HepG2 (cell line): ENCODE data around the gene EVA1A. TPM values are rescaled to one million over a fixed set of nuclear protein-coding genes. Genes with fewer than 3 reads are reported as not detected.
A peak's percentile ranks its signal among the peaks of the same experiment; 100 is the strongest.

ENCODE experiments used
- AKAP8 ChIP-seq: sonication (generic); formaldehyde crosslinking; IDR thresholded peaks from 2 replicates; pipeline ENCODE4 v1.5.1; 2020; ENCODE audit warnings: mild to moderate bottlenecking, missing genetic modification reagents
- ARHGAP35 ChIP-seq: sonication (generic); formaldehyde crosslinking; IDR thresholded peaks from 2 replicates; pipeline ENCODE4 v1.9.0; 2022; ENCODE audit warnings: mild to moderate bottlenecking, inconsistent platforms, moderate library complexity, missing genetic modification reagents, borderline replicate concordance
- ELF4 ChIP-seq: sonication (generic); formaldehyde crosslinking; IDR thresholded peaks from 2 replicates; pipeline ENCODE4 v1.5.0; 2020; ENCODE audit warnings: missing genetic modification reagents, mild to moderate bottlenecking, moderate library complexity, borderline replicate concordance
- ERF ChIP-seq: IDR thresholded peaks from 2 replicates; pipeline ENCODE4 v1.6.1; 2018; ENCODE audit warnings: missing biosample characterization, missing genetic modification reagents
- HES4 ChIP-seq: sonication (generic); formaldehyde crosslinking; IDR thresholded peaks from 2 replicates; pipeline ENCODE4 v1.9.0; 2021; ENCODE audit warnings: mild to moderate bottlenecking, missing genetic modification reagents, borderline replicate concordance
- HMG20B ChIP-seq: conservative IDR thresholded peaks from 2 replicates; pipeline ENCODE4 v1.6.1; 2016; ENCODE audit warnings: missing genetic modification reagents, missing compliant biosample characterization
- LBX2 ChIP-seq: sonication (generic); formaldehyde crosslinking; IDR thresholded peaks from 2 replicates; pipeline ENCODE4 v1.5.0; 2020; ENCODE audit warnings: missing genetic modification reagents, mild to moderate bottlenecking, borderline replicate concordance
- MAFK ChIP-seq, 2 experiments: IDR thresholded peaks in 1 of 2; conservative IDR thresholded peaks in 1 of 2; 2 replicates each; pipeline ENCODE4 v1.6.1; 2011; ENCODE audit warnings: improper control_type of control experiment in 2 of 2, low read length in 2 of 2
- NFYB ChIP-seq: sonication (generic); formaldehyde crosslinking; IDR thresholded peaks from 2 replicates; pipeline ENCODE4 v1.4.0; 2020; ENCODE audit warnings: missing genetic modification reagents
- NR3C1 ChIP-seq: sonication (generic); formaldehyde crosslinking; IDR thresholded peaks from 2 replicates; pipeline ENCODE4 v1.4.0; 2020; ENCODE audit warnings: missing genetic modification reagents
- SNAPC2 ChIP-seq: sonication (generic); formaldehyde crosslinking; IDR thresholded peaks from 2 replicates; pipeline ENCODE4 v1.8.1; 2022; ENCODE audit warnings: mild to moderate bottlenecking, missing genetic modification reagents
- TARDBP ChIP-seq: sonication (generic); formaldehyde crosslinking; IDR thresholded peaks from 2 replicates; pipeline ENCODE4 v1.8.0; 2022; ENCODE audit warnings: mild to moderate bottlenecking, missing genetic modification reagents
- ZKSCAN5 ChIP-seq: sonication (generic); formaldehyde crosslinking; IDR thresholded peaks from 2 replicates; pipeline ENCODE4 v1.5.1; 2020; ENCODE audit warnings: mild to moderate bottlenecking, missing genetic modification reagents
- ZNF121 ChIP-seq: sonication (generic); formaldehyde crosslinking; IDR thresholded peaks from 2 replicates; pipeline ENCODE4 v1.5.0; 2020; ENCODE audit warnings: mild to moderate bottlenecking, missing genetic modification reagents
- ZNF331 ChIP-seq: sonication (generic); formaldehyde crosslinking; IDR thresholded peaks from 2 replicates; pipeline ENCODE4 v1.4.0; 2020; ENCODE audit warnings: missing genetic modification reagents
- ZNF383 ChIP-seq: sonication (generic); formaldehyde crosslinking; IDR thresholded peaks from 2 replicates; pipeline ENCODE4 v1.4.0; 2020; ENCODE audit warnings: missing genetic modification reagents, mild to moderate bottlenecking, borderline replicate concordance
- ZNF609 ChIP-seq: sonication (generic); formaldehyde crosslinking; IDR thresholded peaks from 2 replicates; pipeline ENCODE4 v1.4.0; 2020; ENCODE audit warnings: mild to moderate bottlenecking, missing genetic modification reagents, borderline replicate concordance
- ZNF782 ChIP-seq: sonication (generic); formaldehyde crosslinking; IDR thresholded peaks from 2 replicates; pipeline ENCODE4 v1.4.0; 2020; ENCODE audit warnings: missing genetic modification reagents, mild to moderate bottlenecking, borderline replicate concordance
- polyA plus RNA-seq, 8 experiments: library from polyadenylated mRNA; depleted of rRNA in 3 of 8; stranded (reverse) in 7 of 8; unstranded in 1 of 8; fragments of >200 nt; fragmentation: Illumina TruSeq in 4 of 8; extraction: Trizol in 4 of 8; gene quantifications; 2 replicates each; pipeline versions ENCODE4 v1.2.1 to v1.2.3, GENCODE V29; 2011 to 2016; ENCODE audit warnings: low read depth in 4 of 8, missing spikeins in 1 of 8, mixed read lengths in 1 of 8; ENCODE audit not compliant: insufficient read depth in 1 of 8
- total RNA-seq, 5 experiments: library from RNA; depleted of rRNA; stranded (reverse); fragments of >200 nt; fragmentation: Illumina TruSeq; extraction: Trizol; gene quantifications; 2 replicates each; pipeline ENCODE4 v1.2.3, GENCODE V29; 2016; ENCODE audit warnings: low read depth in 1 of 5
- TF ChIP-seq, protein P1 (sequence below): sonication (generic); formaldehyde crosslinking; IDR thresholded peaks from 2 replicates; pipeline ENCODE4 v1.5.0; 2020; ENCODE audit warnings: mild to moderate bottlenecking, missing genetic modification reagents
- TF ChIP-seq, protein P2 (sequence below): sonication (generic); formaldehyde crosslinking; IDR thresholded peaks from 2 replicates; pipeline ENCODE4 v1.8.1; 2023; ENCODE audit warnings: missing genetic modification reagents, inconsistent platforms, borderline replicate concordance

The EVA1A gene
- total and polyA plus RNA-seq, 2 of the 13 experiments (the other 11 are each of a cell fraction or from before 2014, with no cell fraction given) = 57.5 to 57.8 TPM

DNA sequence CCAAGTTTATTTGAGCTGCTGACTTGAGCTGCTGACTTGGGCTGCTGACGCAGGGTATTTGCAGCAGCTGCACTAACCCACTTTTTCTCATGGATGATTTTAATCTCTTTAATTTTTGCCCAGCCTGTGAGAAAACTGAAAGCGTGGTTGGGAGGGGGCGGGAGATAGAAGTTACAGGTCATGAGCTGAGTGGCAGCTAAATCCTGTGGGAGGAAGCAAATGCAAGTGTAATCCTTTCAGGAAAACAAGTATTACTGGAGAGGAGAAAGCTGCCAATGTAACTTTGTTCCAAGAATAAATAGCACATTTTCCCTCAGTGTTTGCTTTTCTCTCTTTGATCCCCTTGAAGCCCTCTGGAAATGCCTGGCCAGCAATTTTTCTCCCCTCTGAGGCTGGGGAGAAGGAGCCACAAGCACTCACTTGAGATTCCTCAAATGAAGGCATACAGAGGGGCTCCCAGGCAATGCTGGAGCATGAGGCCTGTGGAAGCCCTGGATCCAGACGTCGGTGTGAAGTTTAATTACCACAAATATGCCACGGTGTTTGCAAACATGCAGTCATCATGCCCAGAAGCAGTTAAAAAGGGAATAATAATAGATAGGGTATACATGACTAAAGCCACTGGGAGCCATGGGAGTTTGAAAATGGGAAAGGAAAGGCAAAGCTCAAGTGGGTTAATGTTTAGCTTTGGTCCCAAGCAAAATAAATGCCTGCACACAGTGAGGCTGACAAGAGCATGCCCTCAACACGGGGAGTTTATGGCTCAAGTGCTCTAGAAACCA is 10.4 kb upstream of the EVA1A start (continued):
- TF ChIP-seq, protein P1, sequence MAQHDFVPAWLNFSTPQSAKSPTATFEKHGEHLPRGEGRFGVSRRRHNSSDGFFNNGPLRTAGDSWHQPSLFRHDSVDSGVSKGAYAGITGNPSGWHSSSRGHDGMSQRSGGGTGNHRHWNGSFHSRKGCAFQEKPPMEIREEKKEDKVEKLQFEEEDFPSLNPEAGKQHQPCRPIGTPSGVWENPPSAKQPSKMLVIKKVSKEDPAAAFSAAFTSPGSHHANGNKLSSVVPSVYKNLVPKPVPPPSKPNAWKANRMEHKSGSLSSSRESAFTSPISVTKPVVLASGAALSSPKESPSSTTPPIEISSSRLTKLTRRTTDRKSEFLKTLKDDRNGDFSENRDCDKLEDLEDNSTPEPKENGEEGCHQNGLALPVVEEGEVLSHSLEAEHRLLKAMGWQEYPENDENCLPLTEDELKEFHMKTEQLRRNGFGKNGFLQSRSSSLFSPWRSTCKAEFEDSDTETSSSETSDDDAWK (CRISPR knock-in tag) = no peak
- TF ChIP-seq LBX2 (CRISPR knock-in tag) = no peak; the same call in 1 of the 2 replicates
- peak; percentile 70; the same call in 1 of the 2 replicates for TF ChIP-seq ZNF609 (CRISPR knock-in tag)
- no peak for TF ChIP-seq ZNF383
- TF ChIP-seq SNAPC2 (CRISPR knock-in tag) = no peak; the same call in 1 of the 2 replicates
- TF ChIP-seq AKAP8 (CRISPR knock-in tag) = no peak
- TF ChIP-seq HMG20B (CRISPR knock-in tag) = no peak
- TF ChIP-seq NR3C1 = no peak
- no peak for TF ChIP-seq ZKSCAN5 (CRISPR knock-in tag)
- no peak for TF ChIP-seq ARHGAP35
- TF ChIP-seq ZNF121 (CRISPR knock-in tag) = peak; percentile 60; the same call in 1 of the 2 replicates
- TF ChIP-seq, protein P2, sequence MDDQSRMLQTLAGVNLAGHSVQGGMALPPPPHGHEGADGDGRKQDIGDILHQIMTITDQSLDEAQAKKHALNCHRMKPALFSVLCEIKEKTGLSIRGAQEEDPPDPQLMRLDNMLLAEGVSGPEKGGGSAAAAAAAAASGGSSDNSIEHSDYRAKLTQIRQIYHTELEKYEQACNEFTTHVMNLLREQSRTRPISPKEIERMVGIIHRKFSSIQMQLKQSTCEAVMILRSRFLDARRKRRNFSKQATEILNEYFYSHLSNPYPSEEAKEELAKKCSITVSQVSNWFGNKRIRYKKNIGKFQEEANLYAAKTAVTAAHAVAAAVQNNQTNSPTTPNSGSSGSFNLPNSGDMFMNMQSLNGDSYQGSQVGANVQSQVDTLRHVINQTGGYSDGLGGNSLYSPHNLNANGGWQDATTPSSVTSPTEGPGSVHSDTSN (CRISPR knock-in tag) = no peak
- peak; percentile 92 to 98 for TF ChIP-seq MAFK (conservative IDR thresholded peaks at IDR 0.05 in 1 of 2, IDR thresholded peaks at IDR 0.05 in 1 of 2; ENCODE audit: low read length in 2 of 2)
- no peak for TF ChIP-seq ELF4
- peak; percentile 74; the same call in 1 of the 2 replicates for TF ChIP-seq TARDBP (CRISPR knock-in tag)
- TF ChIP-seq ZNF782 (CRISPR knock-in tag) = 0 out of 2 replicates have a peak, but pooled peaks have one; percentile 24
- TF ChIP-seq ERF (CRISPR knock-in tag) = no peak; the same call in 1 of the 2 replicates
- TF ChIP-seq HES4 (CRISPR knock-in tag) = no peak
- no peak; the same call in 1 of the 2 replicates for TF ChIP-seq ZNF331 (CRISPR knock-in tag)
- TF ChIP-seq NFYB (CRISPR knock-in tag) = no peak
